HCT116 (cell line): ENCODE data around the gene NOL9.

Source experiments
- CEBPB ChIP-seq: IDR thresholded peaks from 2 replicates; pipeline ENCODE4 v1.6.1; 2012; ENCODE audit warnings: low read depth
- EZH2 ChIP-seq: fragments of 200-600 bp; sonication (generic); IDR thresholded peaks from 2 replicates; pipeline ENCODE4 v1.6.1; 2017; ENCODE audit warnings: antibody characterized with exemption, mixed run types
- JUND ChIP-seq: IDR thresholded peaks from 2 replicates; pipeline ENCODE4 v1.6.1; 2012
- POLR2A ChIP-seq: IDR thresholded peaks from 2 replicates; pipeline ENCODE4 v1.7.0; 2011; ENCODE audit warnings: borderline replicate concordance; ENCODE audit not compliant: insufficient read depth, insufficient read length; ENCODE audit errors: extremely low read depth
- POLR2AphosphoS5 ChIP-seq: IDR thresholded peaks from 2 replicates; pipeline ENCODE4 v1.6.1; 2011; ENCODE audit warnings: mild to moderate bottlenecking, low read depth, low read length, moderate library complexity
- RAD21 ChIP-seq: IDR thresholded peaks from 2 replicates; pipeline ENCODE4 v1.6.1; 2012; ENCODE audit warnings: low read depth, mild to moderate bottlenecking
- YY1 ChIP-seq: IDR thresholded peaks from 2 replicates; pipeline ENCODE4 v1.6.1; 2011; ENCODE audit warnings: low read length, low read depth, moderate library complexity, mild to moderate bottlenecking; ENCODE audit not compliant: insufficient replicate concordance; ENCODE audit errors: extremely low read depth
- ZBTB33 ChIP-seq: IDR thresholded peaks from 2 replicates; pipeline ENCODE4 v1.6.1; 2011; ENCODE audit warnings: mild to moderate bottlenecking, low read length, moderate library complexity; ENCODE audit not compliant: insufficient replicate concordance; ENCODE audit errors: extremely low read depth
- ZNF274 ChIP-seq: fragments of 200-500 bp; sonication (Bioruptor generic); IDR thresholded peaks from 2 replicates; pipeline ENCODE4 v1.6.1; 2014; ENCODE audit warnings: mild to moderate bottlenecking, low read depth, low read length, inconsistent platforms
- TF ChIP-seq, protein P1 (sequence below), 3 experiments: fragments of 200-600 bp in 1 of 3; sonication (generic) in 1 of 3; IDR thresholded peaks in 2 of 3; conservative IDR thresholded peaks in 1 of 3; 2 replicates each; pipeline ENCODE4 v1.5.1; 2012 to 2017; ENCODE audit warnings: low read depth in 2 of 3, low read length in 2 of 3, antibody characterized with exemption in 1 of 3, borderline replicate concordance in 1 of 3, control low read depth in 1 of 3, mild to moderate bottlenecking in 1 of 3, mixed read lengths in 1 of 3, mixed run types in 1 of 3, moderate library complexity in 1 of 3; ENCODE audit not compliant: insufficient read depth in 1 of 3

DNA sequence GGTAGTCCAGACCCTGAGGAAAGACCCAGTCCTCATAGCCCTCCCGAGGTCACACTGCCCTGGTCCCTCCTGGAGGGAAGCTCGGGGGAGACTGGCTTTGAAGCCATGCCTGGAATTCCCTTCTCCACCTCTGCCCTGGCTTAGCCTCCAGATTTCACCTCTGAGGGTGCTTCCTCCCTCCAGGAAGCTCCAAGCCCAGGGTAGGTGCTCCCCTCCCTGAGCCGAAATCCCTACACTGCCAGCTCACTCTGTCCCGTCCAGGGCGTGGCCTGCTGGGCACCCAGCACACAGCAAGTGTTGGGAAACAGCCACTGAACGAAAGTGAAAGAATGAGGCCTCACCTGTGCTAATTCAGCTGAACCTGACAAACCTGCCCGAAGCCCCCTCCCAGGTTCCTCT lies 82.3 kb downstream of the NOL9 start:
- TF ChIP-seq, protein P1, sequence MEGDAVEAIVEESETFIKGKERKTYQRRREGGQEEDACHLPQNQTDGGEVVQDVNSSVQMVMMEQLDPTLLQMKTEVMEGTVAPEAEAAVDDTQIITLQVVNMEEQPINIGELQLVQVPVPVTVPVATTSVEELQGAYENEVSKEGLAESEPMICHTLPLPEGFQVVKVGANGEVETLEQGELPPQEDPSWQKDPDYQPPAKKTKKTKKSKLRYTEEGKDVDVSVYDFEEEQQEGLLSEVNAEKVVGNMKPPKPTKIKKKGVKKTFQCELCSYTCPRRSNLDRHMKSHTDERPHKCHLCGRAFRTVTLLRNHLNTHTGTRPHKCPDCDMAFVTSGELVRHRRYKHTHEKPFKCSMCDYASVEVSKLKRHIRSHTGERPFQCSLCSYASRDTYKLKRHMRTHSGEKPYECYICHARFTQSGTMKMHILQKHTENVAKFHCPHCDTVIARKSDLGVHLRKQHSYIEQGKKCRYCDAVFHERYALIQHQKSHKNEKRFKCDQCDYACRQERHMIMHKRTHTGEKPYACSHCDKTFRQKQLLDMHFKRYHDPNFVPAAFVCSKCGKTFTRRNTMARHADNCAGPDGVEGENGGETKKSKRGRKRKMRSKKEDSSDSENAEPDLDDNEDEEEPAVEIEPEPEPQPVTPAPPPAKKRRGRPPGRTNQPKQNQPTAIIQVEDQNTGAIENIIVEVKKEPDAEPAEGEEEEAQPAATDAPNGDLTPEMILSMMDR (IDR thresholded peaks at IDR 0.05 in 2 of 3, conservative IDR thresholded peaks at IDR 0.05 in 1 of 3; ENCODE audit: borderline replicate concordance in 1 of 3, insufficient read depth in 1 of 3, low read depth in 2 of 3, low read length in 2 of 3): no peak
- TF ChIP-seq EZH2 (no peak), JUND (no peak), YY1 (no peak), POLR2A (no peak), RAD21 (no peak), ZBTB33 (no peak), CEBPB (no peak), ZNF274 (no peak), POLR2AphosphoS5 (no peak)
